Effector memory CD4-positive, alpha-beta T cell (primary cell): ENCODE results near the gene NT5M.

Source experiments
- DNase-seq, 3 donors: peaks; one replicate each; pipeline ENCODE4 v3.0.0-alpha.2; 2020
- H3K27ac ChIP-seq: 2 replicates; pipeline ENCODE4 v1.7.0; 2013; ENCODE audit warnings: mild to moderate bottlenecking, low read length, moderate library complexity; ENCODE audit not compliant: insufficient read depth, poor library complexity, severe bottlenecking
- H3K27me3 ChIP-seq: replicated peaks from 2 replicates; pipeline ENCODE4 v1.7.0; 2013; ENCODE audit warnings: mild to moderate bottlenecking, low read length; ENCODE audit not compliant: insufficient read depth, control insufficient read depth, poor library complexity, severe bottlenecking
- H3K36me3 ChIP-seq: 2 replicates; pipeline ENCODE4 v1.7.0; 2013; ENCODE audit warnings: mild to moderate bottlenecking, low read length, moderate library complexity; ENCODE audit not compliant: control insufficient read depth, insufficient read depth
- H3K4me1 ChIP-seq: 2 replicates; pipeline ENCODE4 v1.7.0; 2013; ENCODE audit warnings: low read length, mild to moderate bottlenecking; ENCODE audit not compliant: control insufficient read depth, insufficient read depth, poor library complexity, severe bottlenecking
- H3K4me3 ChIP-seq: 2 replicates; pipeline ENCODE4 v1.7.0; 2013; ENCODE audit warnings: low read length, low read depth, mild to moderate bottlenecking; ENCODE audit not compliant: insufficient read depth, poor library complexity, severe bottlenecking
- H3K9me3 ChIP-seq: 2 replicates; pipeline ENCODE4 v1.7.0; 2013; ENCODE audit warnings: mild to moderate bottlenecking, low read length, moderate library complexity; ENCODE audit not compliant: control insufficient read depth

NT5M gene

DNA sequence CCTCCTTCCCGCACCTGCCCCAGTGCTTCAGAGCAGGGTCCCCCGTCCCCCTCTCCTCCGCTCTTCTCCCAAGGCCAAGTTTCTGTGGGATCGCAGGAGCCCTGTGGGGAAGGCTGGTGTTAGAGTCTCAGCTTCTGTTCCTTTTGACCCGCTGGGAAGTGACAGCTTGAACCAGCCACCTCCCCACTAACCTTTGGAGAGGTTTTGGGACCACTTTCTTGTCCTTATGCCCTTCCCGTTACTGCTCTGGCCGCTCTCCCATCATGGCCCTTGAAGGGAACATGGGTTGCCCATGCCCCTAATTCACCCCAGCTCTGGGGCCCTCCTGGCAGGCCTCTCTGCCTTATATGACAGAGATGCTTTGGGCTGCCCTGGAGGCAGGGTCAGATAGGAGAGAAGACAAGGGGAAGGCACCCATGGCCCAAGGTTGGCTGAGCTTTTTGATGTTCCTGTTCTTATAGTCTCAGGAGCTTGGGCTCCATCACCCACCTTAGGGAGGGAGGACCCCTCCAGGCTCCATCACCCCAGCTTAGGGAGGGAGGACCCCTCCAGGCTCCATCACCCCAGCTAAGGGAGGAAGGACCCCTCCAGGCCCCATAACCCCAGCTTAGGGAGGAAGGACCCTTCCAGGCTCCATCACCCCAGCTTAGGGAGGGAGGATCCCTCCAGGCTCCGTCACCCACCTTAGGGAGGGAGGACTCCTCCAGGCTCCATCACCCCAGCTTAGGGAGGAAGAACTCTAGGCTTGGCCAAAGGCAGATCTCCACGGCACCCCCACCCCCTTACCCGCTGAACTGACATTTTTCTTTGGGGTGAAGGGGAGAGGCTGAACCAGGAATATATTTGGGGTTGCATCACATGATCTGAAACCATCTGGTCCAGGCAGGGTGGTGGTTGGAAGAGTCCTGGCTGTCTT, 45.0 kb downstream of the NT5M start:
- Histone ChIP-seq H3K27me3 (no peaks in the 10 kb centered on the region), H3K36me3 (no peaks in the 10 kb centered on the region), H3K27ac (no peak overlapping the region), H3K9me3 (no peaks in the 10 kb centered on the region), H3K4me1 (no peaks in the 10 kb centered on the region), H3K4me3 (no peak overlapping the region)
- DNase-seq = no peak

DNA sequence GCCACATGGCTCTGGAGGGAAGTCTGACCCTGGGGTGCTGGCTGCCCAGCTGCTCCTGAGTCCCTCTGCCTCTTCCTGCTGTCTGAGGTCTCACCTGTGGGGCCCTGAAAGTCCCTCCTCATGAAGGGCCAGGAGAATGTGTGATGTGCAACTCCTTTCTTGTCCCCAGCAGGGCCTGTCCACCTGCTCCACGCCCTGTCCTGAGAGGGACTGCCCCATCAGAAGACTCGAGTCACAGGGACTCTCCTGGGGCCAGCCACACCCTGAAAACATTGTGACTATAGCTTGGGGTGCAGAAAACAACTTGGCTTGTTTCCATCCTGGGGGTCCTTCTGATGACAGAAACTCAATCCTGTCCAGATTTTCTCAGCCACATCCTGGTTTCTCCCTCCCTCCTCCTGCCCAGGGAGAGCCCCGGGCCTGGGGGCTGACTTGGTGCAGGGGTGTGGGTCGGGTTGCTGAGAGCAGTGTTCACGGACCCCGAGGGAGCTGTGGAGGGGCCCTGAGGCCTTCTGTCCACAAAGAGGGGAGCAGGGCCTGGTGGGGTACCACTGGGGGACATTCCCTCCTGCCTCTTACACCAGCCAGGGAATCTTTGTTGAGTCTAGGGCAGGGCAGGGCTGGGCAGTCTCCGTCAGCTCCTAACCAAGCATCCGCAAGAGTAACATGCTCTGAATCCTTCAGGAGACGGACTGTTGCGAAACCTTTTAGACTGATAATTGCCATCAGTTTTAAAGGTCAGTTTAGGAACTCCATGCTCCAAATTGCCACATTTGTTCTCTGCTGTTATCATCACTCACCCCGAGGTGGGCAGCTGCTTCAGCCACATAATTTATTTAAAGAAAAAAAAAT, 45.9 kb downstream of the NT5M start:
- H3K27me3 ChIP-seq = no peaks in the 10 kb centered on the region
- DNase-seq = no peak
- H3K9me3 ChIP-seq = no peaks in the 10 kb centered on the region
- H3K4me1 ChIP-seq = no peaks in the 10 kb centered on the region
- no peaks in the 10 kb centered on the region for H3K36me3 ChIP-seq
- no peak overlapping the region for H3K4me3 ChIP-seq
- H3K27ac ChIP-seq = no peak overlapping the region

DNA sequence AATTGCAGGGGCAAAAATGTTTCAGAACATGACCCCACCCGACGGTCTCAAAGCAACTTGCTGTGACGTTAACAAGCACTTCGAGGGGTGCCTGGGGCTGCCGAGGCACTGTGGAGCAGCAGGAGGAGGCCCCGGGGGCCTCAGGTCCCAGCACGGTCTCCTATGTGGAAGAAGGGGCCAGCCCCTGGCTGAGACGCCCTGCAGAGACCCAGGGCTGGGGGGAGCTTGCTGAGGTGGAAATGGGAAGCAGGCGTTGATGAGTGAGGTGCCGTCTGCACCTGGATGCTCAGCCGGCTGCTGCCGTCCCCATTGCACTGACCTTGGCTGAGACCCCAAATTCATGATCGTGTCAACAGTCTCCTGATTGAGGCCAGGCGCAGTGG, 46.5 kb downstream of the NT5M start:
- Histone ChIP-seq H3K4me3 (no peak overlapping the region), H3K27ac (no peak overlapping the region), H3K27me3 (no peaks in the 10 kb centered on the region), H3K4me1 (no peaks in the 10 kb centered on the region), H3K36me3 (no peaks in the 10 kb centered on the region), H3K9me3 (no peaks in the 10 kb centered on the region)
- DNase-seq = no peak

DNA sequence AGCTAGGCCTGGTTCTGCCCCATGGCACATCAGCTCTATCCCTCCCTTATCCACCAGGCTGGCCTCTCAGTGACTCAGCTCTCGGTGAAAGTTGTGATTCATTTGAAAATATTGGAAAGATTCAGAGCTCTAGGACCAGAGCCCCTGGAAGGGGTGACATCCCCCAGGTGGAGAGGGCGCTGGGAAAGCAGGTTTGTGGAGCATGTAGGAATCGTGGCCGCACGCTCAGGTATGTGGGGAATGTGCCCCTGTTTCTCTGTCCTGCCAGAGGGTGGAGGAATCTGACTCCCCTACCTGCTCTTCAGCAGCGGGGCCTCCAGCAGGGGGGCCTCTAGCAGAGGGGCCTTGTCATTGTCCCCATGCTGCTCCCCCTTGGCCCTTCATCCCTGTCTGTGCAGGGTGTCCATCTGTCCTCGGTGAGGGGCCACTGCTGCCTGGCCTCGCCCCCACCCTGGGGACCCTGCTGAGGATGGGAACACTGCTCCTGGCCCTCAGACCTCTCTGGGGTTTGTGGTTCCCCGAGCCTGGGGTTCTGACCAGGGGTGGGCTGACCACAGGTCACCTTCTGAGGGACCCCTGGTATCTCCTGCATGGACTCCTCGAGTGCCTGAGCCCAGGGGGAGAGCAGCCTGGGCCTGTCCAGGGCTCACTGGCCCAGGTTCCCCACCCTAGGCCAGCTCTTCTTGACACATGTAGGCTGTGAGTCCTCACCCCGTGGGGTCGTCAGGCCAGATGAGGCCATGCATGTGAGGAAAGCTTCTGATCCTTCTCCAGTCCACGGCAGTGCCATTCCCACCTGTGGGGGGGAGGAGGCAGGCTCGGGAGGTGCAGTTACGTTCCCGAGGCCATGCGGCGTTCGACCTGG, 47.5 kb downstream of the NT5M start:
- H3K4me1 ChIP-seq = peaks cover 5% of the 10 kb centered on the region
- no peaks in the 10 kb centered on the region for H3K27me3 ChIP-seq
- no peaks in the 10 kb centered on the region for H3K9me3 ChIP-seq
- no peak for DNase-seq
- no peak overlapping the region for H3K4me3 ChIP-seq
- no peaks in the 10 kb centered on the region for H3K36me3 ChIP-seq
- H3K27ac ChIP-seq = no peak overlapping the region

DNA sequence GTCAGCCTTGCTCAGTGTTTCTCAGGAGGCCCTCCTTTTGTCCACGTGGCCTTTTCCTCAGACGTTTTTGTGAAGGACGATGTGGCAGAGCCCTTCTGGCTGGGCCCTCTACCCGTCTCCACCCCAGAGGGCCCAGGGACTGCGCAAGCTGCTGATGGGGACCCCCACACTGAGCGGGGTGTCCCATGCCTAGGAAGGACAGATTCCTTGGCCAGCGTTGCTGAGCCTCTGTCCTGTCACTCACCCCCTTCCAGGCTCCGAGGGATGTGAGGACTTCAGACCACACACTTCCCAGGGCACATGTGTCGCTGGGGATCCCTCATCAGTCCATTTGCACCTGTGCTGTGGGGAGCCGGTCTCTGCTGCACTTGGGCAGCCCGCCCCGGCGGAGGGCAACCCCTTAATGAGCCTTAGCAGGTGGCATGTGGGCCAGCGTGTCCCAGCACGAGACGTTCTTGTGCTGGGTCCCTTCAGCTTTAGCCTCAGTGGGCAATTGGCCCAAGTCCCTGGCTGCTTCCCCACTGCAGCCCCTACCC, 48.3 kb downstream of the NT5M start:
- no peak overlapping the region for H3K27ac ChIP-seq
- no peak overlapping the region for H3K4me3 ChIP-seq
- no peaks in the 10 kb centered on the region for H3K9me3 ChIP-seq
- no peak for DNase-seq
- peaks cover 5% of the 10 kb centered on the region for H3K4me1 ChIP-seq
- H3K36me3 ChIP-seq = no peaks in the 10 kb centered on the region
- no peaks in the 10 kb centered on the region for H3K27me3 ChIP-seq

DNA sequence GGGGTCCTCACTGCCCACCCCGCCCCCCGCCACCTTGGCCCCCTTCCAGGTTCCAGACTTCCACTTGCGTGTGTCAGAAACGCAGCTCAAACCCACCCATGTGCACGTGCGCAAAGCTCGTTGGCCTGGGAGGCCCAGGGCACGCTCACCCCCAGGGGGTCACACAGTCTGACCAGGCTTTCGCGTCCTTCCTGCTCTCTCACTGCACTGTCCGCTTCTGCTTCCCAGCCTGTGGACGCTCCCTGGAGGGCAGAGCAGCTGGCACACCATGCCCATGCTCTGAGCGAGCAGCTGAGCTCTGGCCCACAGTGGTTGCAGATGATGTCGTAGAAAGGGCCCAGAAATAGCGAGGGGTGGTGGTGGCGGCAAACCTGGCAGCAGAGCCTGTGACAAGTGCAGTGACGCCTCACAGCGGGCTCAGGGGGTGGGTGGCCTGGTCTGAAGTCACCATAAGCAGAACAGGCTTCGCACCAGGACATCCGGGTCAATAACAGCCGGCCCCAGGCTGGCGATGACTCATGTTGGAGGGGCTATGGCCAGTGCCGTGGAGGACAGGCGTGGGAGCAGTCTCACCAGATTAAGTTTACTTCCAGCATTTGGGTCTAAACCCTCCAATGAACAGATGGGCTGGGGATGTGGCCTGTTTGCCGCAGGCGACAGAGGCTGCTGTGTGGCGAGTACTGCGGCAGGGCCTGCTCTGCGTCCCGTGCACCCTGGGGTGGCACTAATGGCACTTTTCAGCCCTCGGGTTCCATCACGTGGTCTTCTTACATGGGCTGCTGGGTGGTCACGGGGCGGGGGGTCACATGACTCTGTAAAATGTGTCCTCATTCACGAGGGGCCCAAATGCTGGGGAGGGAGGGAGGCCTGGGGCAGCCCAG, 49.0 kb downstream of the NT5M start:
- Histone ChIP-seq H3K27ac (no peak overlapping the region), H3K4me3 (no peak overlapping the region), H3K27me3 (no peaks in the 10 kb centered on the region), H3K4me1 (peaks cover 5% of the 10 kb centered on the region), H3K9me3 (no peaks in the 10 kb centered on the region), H3K36me3 (no peaks in the 10 kb centered on the region)
- DNase-seq = no peak

DNA sequence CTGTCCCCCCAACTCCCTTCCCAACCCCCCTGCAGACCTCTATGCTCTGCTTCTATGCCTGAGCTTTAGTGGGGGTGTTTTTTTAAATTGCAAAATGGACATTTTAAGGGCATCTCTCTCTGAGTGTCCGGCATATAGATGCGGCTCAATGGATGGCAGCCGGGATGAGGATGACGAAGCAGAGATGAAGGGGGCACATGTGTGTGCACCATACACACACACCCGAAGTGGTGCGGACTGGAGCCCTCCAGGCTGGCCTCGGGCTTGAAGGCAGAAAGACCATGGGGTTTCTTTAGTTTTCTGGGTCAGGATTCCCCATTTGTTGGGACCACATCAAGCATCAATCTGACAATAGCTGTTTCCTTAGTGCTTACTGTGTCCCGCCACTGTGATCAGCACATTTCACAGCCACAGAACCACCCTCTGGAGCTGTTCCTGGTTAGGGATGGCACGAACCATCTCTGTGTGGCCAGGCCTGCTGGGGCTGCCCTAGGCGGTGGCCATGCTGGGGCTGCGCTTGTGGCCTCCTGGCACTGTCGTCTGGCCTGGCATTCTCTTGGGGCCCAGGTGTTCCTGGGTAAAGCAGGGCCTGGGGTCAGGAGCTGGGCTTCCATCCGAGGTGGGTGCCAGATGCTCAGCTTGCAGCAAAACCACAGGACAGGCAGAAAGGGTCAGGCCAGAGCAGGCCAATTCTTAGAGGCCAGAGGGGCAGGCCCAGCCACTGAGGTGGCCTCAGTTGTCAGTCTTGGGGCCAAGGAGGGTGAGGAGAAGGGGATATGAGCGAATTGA, 49.9 kb downstream of the NT5M start:
- H3K4me3 ChIP-seq = no peak overlapping the region

DNA sequence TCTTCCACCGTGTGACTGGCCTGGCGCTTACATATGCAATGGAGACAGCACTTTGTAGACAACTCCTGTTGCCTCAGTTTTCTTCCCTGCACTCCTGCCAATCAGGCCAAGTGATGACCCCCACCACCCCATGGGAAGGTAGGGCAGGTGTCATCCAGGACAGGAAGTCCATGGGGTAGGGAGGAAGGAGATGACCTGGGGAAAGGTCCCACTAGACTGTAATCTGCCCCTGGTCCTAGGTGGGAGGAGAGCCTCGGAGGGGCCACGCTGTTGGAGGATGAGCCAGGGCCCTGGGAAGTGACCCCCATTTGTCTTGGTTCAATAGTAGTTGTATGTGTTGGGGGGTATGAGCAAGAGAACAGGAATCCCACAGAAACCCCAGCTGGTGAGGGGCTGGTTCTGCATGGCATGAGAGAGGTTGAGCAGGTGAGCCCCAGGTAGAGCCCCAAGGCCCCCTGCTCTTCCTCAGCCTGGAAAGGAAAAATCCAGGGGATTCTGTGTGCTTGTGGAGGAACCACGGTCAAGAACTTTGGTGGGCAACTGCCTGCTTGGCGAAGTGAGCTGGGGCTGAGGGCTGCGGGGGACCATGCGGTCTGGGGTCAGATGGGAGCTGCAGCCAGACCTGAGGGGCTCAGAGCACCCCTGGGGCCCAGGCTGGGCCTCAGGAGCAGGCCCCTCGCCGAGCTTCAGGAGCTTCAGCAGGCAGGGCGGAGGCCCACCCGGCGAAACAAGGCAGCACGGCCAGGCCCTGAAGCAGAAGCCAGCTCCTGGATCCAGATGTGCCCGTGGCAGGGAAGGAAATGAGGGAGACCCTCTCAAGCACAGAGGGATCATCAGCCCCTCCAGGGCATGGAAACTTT, 50.7 kb downstream of the NT5M start:
- Histone ChIP-seq H3K4me1 (peaks cover 5% of the 10 kb centered on the region), H3K27ac (no peak overlapping the region), H3K27me3 (no peaks in the 10 kb centered on the region), H3K36me3 (no peaks in the 10 kb centered on the region), H3K9me3 (no peaks in the 10 kb centered on the region), H3K4me3 (no peak overlapping the region)
- no peak for DNase-seq

More for the DNA sequence above, 49.9 kb downstream of the NT5M start:
- no peaks in the 10 kb centered on the region for H3K27me3 ChIP-seq
- H3K27ac ChIP-seq = no peak overlapping the region
- peaks cover 5% of the 10 kb centered on the region for H3K4me1 ChIP-seq
- H3K36me3 ChIP-seq = no peaks in the 10 kb centered on the region
- DNase-seq = no peak
- H3K9me3 ChIP-seq = no peaks in the 10 kb centered on the region
